GM23338 (cell line): ENCODE data around the gene TYSND1. TPM values are rescaled to one million over a fixed set of nuclear protein-coding genes. Genes with fewer than 3 reads are reported as not detected.

ENCODE experiments used
- ATAC-seq: fragments of 200-7000 bp; cut with Tn5 transposase; 3 replicates; pipeline ENCODE4 v1.9.1; 2020
- DNase-seq: peaks from one replicate; pipeline ENCODE4 v3.0.0-alpha.2; 2015; ENCODE audit warnings: low spot score
- H2AFZ ChIP-seq: fragments of 200-600 bp; sonication (generic); 2 replicates; pipeline ENCODE4 v1.8.0; 2016; ENCODE audit warnings: antibody characterized with exemption, mild to moderate bottlenecking, moderate library complexity
- H3F3A ChIP-seq: fragments of 200-600 bp; sonication (generic); replicated peaks from 2 replicates; pipeline ENCODE4 v1.8.0; 2017; ENCODE audit warnings: antibody characterized with exemption, mixed run types, low read depth
- H3K27ac ChIP-seq: fragments of 200-600 bp; sonication (generic); 2 replicates; pipeline ENCODE4 v1.6.1; 2016; ENCODE audit warnings: low read depth
- H3K27me3 ChIP-seq: fragments of 200-600 bp; sonication (generic); 2 replicates; pipeline ENCODE4 v1.8.0; 2016; ENCODE audit warnings: mild to moderate bottlenecking, mixed run types, moderate library complexity; ENCODE audit not compliant: insufficient read depth
- H3K36me3 ChIP-seq: fragments of 200-600 bp; sonication (generic); 2 replicates; pipeline ENCODE4 v1.8.0; 2016; ENCODE audit warnings: mild to moderate bottlenecking; ENCODE audit not compliant: insufficient read depth
- H3K4me1 ChIP-seq: fragments of 200-600 bp; sonication (generic); 2 replicates; pipeline ENCODE4 v1.8.0; 2016; ENCODE audit warnings: mild to moderate bottlenecking, moderate library complexity; ENCODE audit not compliant: insufficient read depth
- H3K4me2 ChIP-seq: fragments of 200-600 bp; sonication (generic); 2 replicates; pipeline ENCODE4 v1.7.1; 2017; ENCODE audit warnings: mixed run types
- H3K4me3 ChIP-seq: fragments of 200-600 bp; sonication (generic); 2 replicates; pipeline ENCODE4 v1.6.1; 2016; ENCODE audit warnings: mixed run types
- H3K79me2 ChIP-seq: fragments of 200-600 bp; sonication (generic); replicated peaks from 2 replicates; pipeline ENCODE4 v1.8.0; 2017; ENCODE audit warnings: mild to moderate bottlenecking; ENCODE audit not compliant: insufficient read depth
- H3K9me2 ChIP-seq: fragments of 200-600 bp; sonication (generic); 2 replicates; pipeline ENCODE4 v1.8.0; 2017; ENCODE audit not compliant: insufficient read depth
- H4K20me1 ChIP-seq: fragments of 200-600 bp; sonication (generic); replicated peaks from 2 replicates; pipeline ENCODE4 v1.8.0; 2017; ENCODE audit warnings: mild to moderate bottlenecking; ENCODE audit not compliant: insufficient read depth
- H3K27ac Mint-ChIP-seq: 2 replicates; pipeline ENCODE4 v1.8.0; 2020; ENCODE audit warnings: inconsistent platforms, mild to moderate bottlenecking, moderate library complexity, mixed read lengths
- H3K27me3 Mint-ChIP-seq: 3 replicates; pipeline ENCODE4 v1.8.0; 2022; ENCODE audit warnings: low read depth, mild to moderate bottlenecking, moderate library complexity, mixed read lengths, inconsistent platforms; ENCODE audit not compliant: insufficient read depth, poor library complexity
- H3K36me3 Mint-ChIP-seq: 3 replicates; pipeline ENCODE4 v1.8.0; 2021; ENCODE audit warnings: low read depth, mild to moderate bottlenecking, inconsistent platforms, moderate library complexity, mixed read lengths
- H3K4me1 Mint-ChIP-seq: 3 replicates; pipeline ENCODE4 v1.8.0; 2020; ENCODE audit warnings: mild to moderate bottlenecking, inconsistent platforms, mixed read lengths
- H3K4me3 Mint-ChIP-seq: 3 replicates; pipeline ENCODE4 v1.8.0; 2021; ENCODE audit warnings: moderate library complexity, mild to moderate bottlenecking, inconsistent platforms, mixed read lengths
- H3K9me3 Mint-ChIP-seq: 3 replicates; pipeline ENCODE4 v1.8.0; 2020; ENCODE audit warnings: moderate library complexity, mild to moderate bottlenecking, inconsistent platforms, mixed read lengths
- CREB1 ChIP-seq: fragments of 250-450 bp; sonication (Bioruptor Pico); IDR thresholded peaks from 2 replicates; pipeline ENCODE4 v1.5.0; 2020; ENCODE audit warnings: low read depth, mild to moderate bottlenecking, moderate library complexity
- EZH2 ChIP-seq: fragments of 200-600 bp; sonication (generic); IDR thresholded peaks from one replicate; pipeline ENCODE4 v1.8.0; 2017; ENCODE audit warnings: antibody characterized with exemption, mild to moderate bottlenecking, low read depth; ENCODE audit not compliant: unreplicated experiment
- EZH2phosphoT487 ChIP-seq: fragments of 200-600 bp; sonication (generic); IDR thresholded peaks from one replicate; pipeline ENCODE4 v1.8.1; 2018; ENCODE audit warnings: antibody characterized with exemption; ENCODE audit not compliant: unreplicated experiment
- JUNB ChIP-seq: IDR thresholded peaks from one replicate; pipeline ENCODE4 v1.6.1; 2016; ENCODE audit warnings: antibody characterized with exemption; ENCODE audit not compliant: unreplicated experiment
- NANOG ChIP-seq: IDR thresholded peaks from 2 replicates; pipeline ENCODE4 v1.6.1; 2016; ENCODE audit warnings: antibody characterized with exemption, borderline replicate concordance
- POLR2AphosphoS5 ChIP-seq: IDR thresholded peaks from 2 replicates; pipeline ENCODE4 v1.6.1; 2016; ENCODE audit warnings: antibody characterized with exemption, low read depth
- STAT1 ChIP-seq: IDR thresholded peaks from one replicate; pipeline ENCODE4 v1.6.1; 2016; ENCODE audit warnings: antibody characterized with exemption; ENCODE audit not compliant: unreplicated experiment
- ZNF114 ChIP-seq: fragments of 250-450 bp; sonication (Bioruptor Pico); IDR thresholded peaks from 2 replicates; pipeline ENCODE4 v1.5.0; 2020; ENCODE audit warnings: mild to moderate bottlenecking, moderate library complexity
- ZNF331 ChIP-seq: fragments of 250-450 bp; sonication (Bioruptor Pico); IDR thresholded peaks from 2 replicates; pipeline ENCODE4 v1.5.0; 2020; ENCODE audit warnings: low read depth, mild to moderate bottlenecking, moderate library complexity
- polyA plus RNA-seq: library from polyadenylated mRNA; unstranded; fragments of >200 nt; fragmentation: Nextera tagmentation; extraction: Ambion mirVana; gene quantifications from 2 replicates; pipeline ENCODE4 v1.2.1, GENCODE V29; 2016
- total RNA-seq: library from RNA; depleted of rRNA; stranded (reverse); fragments of >200 nt; shearing (Covaris generic); gene quantifications from 2 replicates; pipeline ENCODE4 v1.2.3, GENCODE V29; 2014
- TF ChIP-seq, protein P1 (sequence below): IDR thresholded peaks from 2 replicates; pipeline ENCODE4 v1.6.1; 2016; ENCODE audit warnings: antibody characterized with exemption
- TF ChIP-seq, protein P2 (sequence below): IDR thresholded peaks from one replicate; pipeline ENCODE4 v1.6.1; 2018; ENCODE audit warnings: antibody characterized with exemption; ENCODE audit not compliant: unreplicated experiment
- TF ChIP-seq, protein P3 (sequence below), 2 experiments: fragments of 200-600 bp in 1 of 2; sonication (generic) in 1 of 2; conservative IDR thresholded peaks; 2 replicates each; pipeline versions ENCODE4 v1.5.1 to v1.6.1; 2016 to 2017; ENCODE audit warnings: antibody characterized with exemption in 2 of 2, low read depth in 2 of 2, mild to moderate bottlenecking in 2 of 2, moderate library complexity in 1 of 2
- TF ChIP-seq, protein P4 (sequence below): fragments of 250-450 bp; sonication (Bioruptor Pico); IDR thresholded peaks from 2 replicates; pipeline ENCODE4 v1.5.0; 2020; ENCODE audit warnings: mild to moderate bottlenecking, moderate library complexity

TYSND1 gene
- total and polyA plus RNA-seq, 2 experiments from 2014 or later = 5.2 to 19.5 TPM

DNA sequence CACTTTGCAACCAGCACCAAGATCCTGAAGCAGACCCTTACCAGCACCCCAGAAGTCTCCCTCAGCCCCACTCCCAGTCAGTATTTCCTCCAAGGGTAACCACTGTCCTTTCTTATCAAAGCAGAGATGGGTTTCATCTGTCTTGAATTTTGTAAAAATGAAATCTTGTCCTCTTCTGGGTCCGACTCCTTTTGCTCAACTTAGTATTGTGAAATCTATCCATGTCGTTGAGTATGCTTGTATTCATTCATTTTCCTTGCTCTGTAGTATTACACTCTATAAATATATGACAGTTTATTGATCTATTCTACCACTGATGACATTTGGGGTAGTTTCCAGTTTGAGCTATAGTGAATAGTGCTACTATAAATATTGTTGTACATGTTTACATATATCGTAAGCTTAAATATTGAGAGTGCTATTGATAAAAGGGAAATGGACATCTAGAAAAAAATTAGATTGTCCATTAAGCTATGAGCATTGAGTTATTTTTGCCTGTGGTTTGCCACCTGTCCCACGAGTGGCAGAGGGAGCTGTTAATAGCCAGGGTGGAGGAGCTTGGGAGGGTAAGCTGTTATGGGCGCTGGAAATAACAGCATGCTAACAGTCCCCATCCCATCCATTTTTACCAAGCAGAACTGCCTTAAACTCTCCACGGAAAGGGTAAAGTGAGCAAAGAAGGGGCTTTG lies 50.3 kb downstream of the TYSND1 start:
- Histone ChIP-seq H3K36me3 (no peaks in the 10 kb centered on the region), H3K27ac (no peak overlapping the region), H3K4me3 (no peak overlapping the region), H2AFZ (no peak overlapping the region), H3F3A (no peaks in the 10 kb centered on the region), H3K4me2 (no peak overlapping the region), H3K4me1 (no peaks in the 10 kb centered on the region), H4K20me1 (no peaks in the 10 kb centered on the region), H3K9me2 (no peaks in the 10 kb centered on the region), H3K79me2 (no peaks in the 10 kb centered on the region), H3K27me3 (no peaks in the 10 kb centered on the region)
- Mint-ChIP-seq H3K27me3 (peaks cover 4% of the 10 kb centered on the region), H3K4me3 (no peak overlapping the region), H3K4me1 (peaks cover 2% of the 10 kb centered on the region; the same call in 1 of the 3 replicates), H3K9me3 (no peaks in the 10 kb centered on the region), H3K36me3 (peaks cover 27% of the 10 kb centered on the region), H3K27ac (no peak overlapping the region)
- DNase-seq (no peak), ATAC-seq (no peak)
- TF ChIP-seq, protein P1, sequence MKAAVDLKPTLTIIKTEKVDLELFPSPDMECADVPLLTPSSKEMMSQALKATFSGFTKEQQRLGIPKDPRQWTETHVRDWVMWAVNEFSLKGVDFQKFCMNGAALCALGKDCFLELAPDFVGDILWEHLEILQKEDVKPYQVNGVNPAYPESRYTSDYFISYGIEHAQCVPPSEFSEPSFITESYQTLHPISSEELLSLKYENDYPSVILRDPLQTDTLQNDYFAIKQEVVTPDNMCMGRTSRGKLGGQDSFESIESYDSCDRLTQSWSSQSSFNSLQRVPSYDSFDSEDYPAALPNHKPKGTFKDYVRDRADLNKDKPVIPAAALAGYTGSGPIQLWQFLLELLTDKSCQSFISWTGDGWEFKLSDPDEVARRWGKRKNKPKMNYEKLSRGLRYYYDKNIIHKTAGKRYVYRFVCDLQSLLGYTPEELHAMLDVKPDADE = no peak
- no peak for TF ChIP-seq ZNF114 (CRISPR knock-in tag)
- no peak for TF ChIP-seq EZH2phosphoT487
- TF ChIP-seq NANOG = no peak
- TF ChIP-seq, protein P2, sequence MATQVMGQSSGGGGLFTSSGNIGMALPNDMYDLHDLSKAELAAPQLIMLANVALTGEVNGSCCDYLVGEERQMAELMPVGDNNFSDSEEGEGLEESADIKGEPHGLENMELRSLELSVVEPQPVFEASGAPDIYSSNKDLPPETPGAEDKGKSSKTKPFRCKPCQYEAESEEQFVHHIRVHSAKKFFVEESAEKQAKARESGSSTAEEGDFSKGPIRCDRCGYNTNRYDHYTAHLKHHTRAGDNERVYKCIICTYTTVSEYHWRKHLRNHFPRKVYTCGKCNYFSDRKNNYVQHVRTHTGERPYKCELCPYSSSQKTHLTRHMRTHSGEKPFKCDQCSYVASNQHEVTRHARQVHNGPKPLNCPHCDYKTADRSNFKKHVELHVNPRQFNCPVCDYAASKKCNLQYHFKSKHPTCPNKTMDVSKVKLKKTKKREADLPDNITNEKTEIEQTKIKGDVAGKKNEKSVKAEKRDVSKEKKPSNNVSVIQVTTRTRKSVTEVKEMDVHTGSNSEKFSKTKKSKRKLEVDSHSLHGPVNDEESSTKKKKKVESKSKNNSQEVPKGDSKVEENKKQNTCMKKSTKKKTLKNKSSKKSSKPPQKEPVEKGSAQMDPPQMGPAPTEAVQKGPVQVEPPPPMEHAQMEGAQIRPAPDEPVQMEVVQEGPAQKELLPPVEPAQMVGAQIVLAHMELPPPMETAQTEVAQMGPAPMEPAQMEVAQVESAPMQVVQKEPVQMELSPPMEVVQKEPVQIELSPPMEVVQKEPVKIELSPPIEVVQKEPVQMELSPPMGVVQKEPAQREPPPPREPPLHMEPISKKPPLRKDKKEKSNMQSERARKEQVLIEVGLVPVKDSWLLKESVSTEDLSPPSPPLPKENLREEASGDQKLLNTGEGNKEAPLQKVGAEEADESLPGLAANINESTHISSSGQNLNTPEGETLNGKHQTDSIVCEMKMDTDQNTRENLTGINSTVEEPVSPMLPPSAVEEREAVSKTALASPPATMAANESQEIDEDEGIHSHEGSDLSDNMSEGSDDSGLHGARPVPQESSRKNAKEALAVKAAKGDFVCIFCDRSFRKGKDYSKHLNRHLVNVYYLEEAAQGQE = no peak
- no peak for TF ChIP-seq CREB1 (CRISPR knock-in tag)
- TF ChIP-seq JUNB = no peak
- no peak for TF ChIP-seq ZNF331 (CRISPR knock-in tag)
- TF ChIP-seq, protein P3, sequence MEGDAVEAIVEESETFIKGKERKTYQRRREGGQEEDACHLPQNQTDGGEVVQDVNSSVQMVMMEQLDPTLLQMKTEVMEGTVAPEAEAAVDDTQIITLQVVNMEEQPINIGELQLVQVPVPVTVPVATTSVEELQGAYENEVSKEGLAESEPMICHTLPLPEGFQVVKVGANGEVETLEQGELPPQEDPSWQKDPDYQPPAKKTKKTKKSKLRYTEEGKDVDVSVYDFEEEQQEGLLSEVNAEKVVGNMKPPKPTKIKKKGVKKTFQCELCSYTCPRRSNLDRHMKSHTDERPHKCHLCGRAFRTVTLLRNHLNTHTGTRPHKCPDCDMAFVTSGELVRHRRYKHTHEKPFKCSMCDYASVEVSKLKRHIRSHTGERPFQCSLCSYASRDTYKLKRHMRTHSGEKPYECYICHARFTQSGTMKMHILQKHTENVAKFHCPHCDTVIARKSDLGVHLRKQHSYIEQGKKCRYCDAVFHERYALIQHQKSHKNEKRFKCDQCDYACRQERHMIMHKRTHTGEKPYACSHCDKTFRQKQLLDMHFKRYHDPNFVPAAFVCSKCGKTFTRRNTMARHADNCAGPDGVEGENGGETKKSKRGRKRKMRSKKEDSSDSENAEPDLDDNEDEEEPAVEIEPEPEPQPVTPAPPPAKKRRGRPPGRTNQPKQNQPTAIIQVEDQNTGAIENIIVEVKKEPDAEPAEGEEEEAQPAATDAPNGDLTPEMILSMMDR (conservative IDR thresholded peaks at IDR 0.05; ENCODE audit: low read depth in 2 of 2) = no peak
- no peak for TF ChIP-seq STAT1
- TF ChIP-seq POLR2AphosphoS5 = no peak
- TF ChIP-seq, protein P4, sequence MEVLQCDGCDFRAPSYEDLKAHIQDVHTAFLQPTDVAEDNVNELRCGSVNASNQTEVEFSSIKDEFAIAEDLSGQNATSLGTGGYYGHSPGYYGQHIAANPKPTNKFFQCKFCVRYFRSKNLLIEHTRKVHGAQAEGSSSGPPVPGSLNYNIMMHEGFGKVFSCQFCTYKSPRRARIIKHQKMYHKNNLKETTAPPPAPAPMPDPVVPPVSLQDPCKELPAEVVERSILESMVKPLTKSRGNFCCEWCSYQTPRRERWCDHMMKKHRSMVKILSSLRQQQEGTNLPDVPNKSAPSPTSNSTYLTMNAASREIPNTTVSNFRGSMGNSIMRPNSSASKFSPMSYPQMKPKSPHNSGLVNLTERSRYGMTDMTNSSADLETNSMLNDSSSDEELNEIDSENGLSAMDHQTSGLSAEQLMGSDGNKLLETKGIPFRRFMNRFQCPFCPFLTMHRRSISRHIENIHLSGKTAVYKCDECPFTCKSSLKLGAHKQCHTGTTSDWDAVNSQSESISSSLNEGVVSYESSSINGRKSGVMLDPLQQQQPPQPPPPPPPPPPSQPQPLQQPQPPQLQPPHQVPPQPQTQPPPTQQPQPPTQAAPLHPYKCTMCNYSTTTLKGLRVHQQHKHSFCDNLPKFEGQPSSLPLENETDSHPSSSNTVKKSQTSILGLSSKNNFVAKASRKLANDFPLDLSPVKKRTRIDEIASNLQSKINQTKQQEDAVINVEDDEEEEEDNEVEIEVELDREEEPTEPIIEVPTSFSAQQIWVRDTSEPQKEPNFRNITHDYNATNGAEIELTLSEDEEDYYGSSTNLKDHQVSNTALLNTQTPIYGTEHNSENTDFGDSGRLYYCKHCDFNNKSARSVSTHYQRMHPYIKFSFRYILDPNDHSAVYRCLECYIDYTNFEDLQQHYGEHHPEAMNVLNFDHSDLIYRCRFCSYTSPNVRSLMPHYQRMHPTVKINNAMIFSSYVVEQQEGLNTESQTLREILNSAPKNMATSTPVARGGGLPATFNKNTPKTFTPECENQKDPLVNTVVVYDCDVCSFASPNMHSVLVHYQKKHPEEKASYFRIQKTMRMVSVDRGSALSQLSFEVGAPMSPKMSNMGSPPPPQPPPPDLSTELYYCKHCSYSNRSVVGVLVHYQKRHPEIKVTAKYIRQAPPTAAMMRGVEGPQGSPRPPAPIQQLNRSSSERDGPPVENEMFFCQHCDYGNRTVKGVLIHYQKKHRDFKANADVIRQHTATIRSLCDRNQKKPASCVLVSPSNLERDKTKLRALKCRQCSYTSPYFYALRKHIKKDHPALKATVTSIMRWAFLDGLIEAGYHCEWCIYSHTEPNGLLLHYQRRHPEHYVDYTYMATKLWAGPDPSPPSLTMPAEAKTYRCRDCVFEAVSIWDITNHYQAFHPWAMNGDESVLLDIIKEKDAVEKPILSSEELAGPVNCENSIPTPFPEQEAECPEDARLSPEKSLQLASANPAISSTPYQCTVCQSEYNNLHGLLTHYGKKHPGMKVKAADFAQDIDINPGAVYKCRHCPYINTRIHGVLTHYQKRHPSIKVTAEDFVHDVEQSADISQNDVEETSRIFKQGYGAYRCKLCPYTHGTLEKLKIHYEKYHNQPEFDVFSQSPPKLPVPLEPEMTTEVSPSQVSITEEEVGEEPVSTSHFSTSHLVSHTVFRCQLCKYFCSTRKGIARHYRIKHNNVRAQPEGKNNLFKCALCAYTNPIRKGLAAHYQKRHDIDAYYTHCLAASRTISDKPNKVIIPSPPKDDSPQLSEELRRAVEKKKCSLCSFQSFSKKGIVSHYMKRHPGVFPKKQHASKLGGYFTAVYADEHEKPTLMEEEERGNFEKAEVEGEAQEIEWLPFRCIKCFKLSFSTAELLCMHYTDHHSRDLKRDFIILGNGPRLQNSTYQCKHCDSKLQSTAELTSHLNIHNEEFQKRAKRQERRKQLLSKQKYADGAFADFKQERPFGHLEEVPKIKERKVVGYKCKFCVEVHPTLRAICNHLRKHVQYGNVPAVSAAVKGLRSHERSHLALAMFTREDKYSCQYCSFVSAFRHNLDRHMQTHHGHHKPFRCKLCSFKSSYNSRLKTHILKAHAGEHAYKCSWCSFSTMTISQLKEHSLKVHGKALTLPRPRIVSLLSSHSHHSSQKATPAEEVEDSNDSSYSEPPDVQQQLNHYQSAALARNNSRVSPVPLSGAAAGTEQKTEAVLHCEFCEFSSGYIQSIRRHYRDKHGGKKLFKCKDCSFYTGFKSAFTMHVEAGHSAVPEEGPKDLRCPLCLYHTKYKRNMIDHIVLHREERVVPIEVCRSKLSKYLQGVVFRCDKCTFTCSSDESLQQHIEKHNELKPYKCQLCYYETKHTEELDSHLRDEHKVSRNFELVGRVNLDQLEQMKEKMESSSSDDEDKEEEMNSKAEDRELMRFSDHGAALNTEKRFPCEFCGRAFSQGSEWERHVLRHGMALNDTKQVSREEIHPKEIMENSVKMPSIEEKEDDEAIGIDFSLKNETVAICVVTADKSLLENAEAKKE (CRISPR knock-in tag) = no peak
- TF ChIP-seq EZH2 = no peak
